Right cardiac atrium (tissue), 5 donors: ENCODE measurements around the gene CEP164. TPM values are rescaled to one million over a fixed set of nuclear protein-coding genes. Genes with fewer than 3 reads are reported as not detected.

ENCODE experiments used
- ATAC-seq, 2 donors: fragments of 200-7000 bp; cut with Tn5 transposase; one replicate each; pipeline versions ENCODE4 v1.8.0 to v1.9.1; 2020; ENCODE audit warnings: moderate library complexity in 2 of 2, mild to moderate bottlenecking in 1 of 2
- DNase-seq, 3 donors: peaks; one replicate each; pipeline ENCODE4 v3.0.0-alpha.2; 2020
- H3K27ac ChIP-seq: one replicate; pipeline ENCODE4 v1.5.1; 2013; ENCODE audit warnings: mild to moderate bottlenecking, low read length, control low read depth, moderate library complexity
- H3K27me3 ChIP-seq: one replicate; pipeline ENCODE4 v1.6.1; 2013; ENCODE audit not compliant: control insufficient read depth, insufficient read depth
- H3K4me1 ChIP-seq: one replicate; pipeline ENCODE4 v1.6.1; 2013; ENCODE audit warnings: low read length; ENCODE audit not compliant: control insufficient read depth, insufficient read depth
- H3K4me3 ChIP-seq: one replicate; pipeline ENCODE4 v1.5.1; 2013; ENCODE audit warnings: low read length, control low read depth
- H3K9me3 ChIP-seq: one replicate; pipeline ENCODE4 v1.6.1; 2013; ENCODE audit warnings: low read length; ENCODE audit not compliant: control insufficient read depth
- WGBS: extraction: QIAGEN DNeasy Blood & Tissue Kit; methylation state at CpG from one replicate; pipeline ENCODE4 v1.1.7; 2013; 5-methylcytosine and 5-hydroxymethylcytosine counted together
- intact Hi-C, 4 donors: fragments of 100-400 bp; cut with DNase I; formaldehyde crosslinking; loops; one replicate each; pipeline versions ENCODE4 v1.11.0 to v1.14.0; 2022 to 2023
- polyA plus RNA-seq: library from polyadenylated mRNA; stranded (reverse); fragments of 200-250 nt; gene quantifications from one replicate; pipeline ENCODE4 v1.2.3, GENCODE V29; 2013
- total RNA-seq, 4 donors: library from RNA; stranded (reverse); fragmentation: NEBNext Ultra II Directional; extraction: Animal tissue kit (Norgen Biotek cat#: 25700); gene quantifications; one replicate each; pipeline ENCODE4 v1.2.1, GENCODE V29; 2021
- donor health status: healthy with polysubstance abuse.
- donor health status: DM: no; HTN: yes; CAD: no.
- donor health status: DM: no; HTN: no; CAD: no.
- donor health status: DM: no; HTN: yes; CAD: no; lungs with severe emphysema.
- donor health status: DM: yes; HTN: yes; CAD: no.

CEP164 gene
- total and polyA plus RNA-seq, 5 donors: 7.9 to 10.6 (median 9.0) TPM

GRCh38 chr11:117332843-117333242 lies 5.2 kb downstream of the CEP164 start:
- ATAC-seq: no peak
- Histone ChIP-seq H3K4me3 (no peak overlapping the region), H3K27ac (no peak overlapping the region), H3K27me3 (no peaks in the 10 kb centered on the region), H3K4me1 (peaks cover 3% of the 10 kb centered on the region), H3K9me3 (no peaks in the 10 kb centered on the region)
- no peak for DNase-seq
- intact Hi-C loops: no loop called here
- 50% methylated on average over 2 of the region's 2 CpGs for WGBS

DNA sequence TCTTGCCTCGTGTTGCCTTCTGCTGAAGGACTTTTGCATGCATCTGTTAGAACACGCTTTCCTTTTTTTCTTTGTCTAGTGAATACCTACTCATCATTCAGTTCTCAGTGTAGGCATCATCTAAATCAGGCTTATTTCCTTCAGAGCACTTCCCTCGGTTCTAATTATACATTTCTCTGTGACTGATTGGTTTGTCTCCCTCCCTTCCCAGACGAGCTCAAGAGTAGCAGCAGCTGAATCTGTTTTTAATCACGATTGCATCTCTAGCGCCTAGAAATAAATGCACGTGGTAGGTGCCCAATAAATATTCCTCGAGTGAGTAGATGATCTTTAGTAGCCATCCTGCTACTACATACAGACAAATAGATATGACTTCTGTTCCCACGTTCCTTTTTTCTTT lies 6.3 kb downstream of the CEP164 start:
- intact Hi-C loops: no loop called here

GRCh38 chr11:117334896-117335295 lies 7.2 kb downstream of the CEP164 start:
- DNase-seq: no peak
- no peak for ATAC-seq
- Histone ChIP-seq H3K27me3 (no peaks in the 10 kb centered on the region), H3K27ac (no peak overlapping the region), H3K4me1 (no peaks in the 10 kb centered on the region), H3K4me3 (no peak overlapping the region), H3K9me3 (no peaks in the 10 kb centered on the region)
- intact Hi-C loops: no loop called here
- 88% methylated on average over 6 of the region's 6 CpGs for WGBS

More for the DNA sequence above, 6.3 kb downstream of the CEP164 start:
- WGBS: 82% methylated on average over 9 of the region's 9 CpGs
- H3K4me3 ChIP-seq: no peak overlapping the region
- no peaks in the 10 kb centered on the region for H3K27me3 ChIP-seq
- no peak for ATAC-seq
- peaks cover 2% of the 10 kb centered on the region for H3K4me1 ChIP-seq
- no peak for DNase-seq
- no peak overlapping the region for H3K27ac ChIP-seq
- no peaks in the 10 kb centered on the region for H3K9me3 ChIP-seq

DNA sequence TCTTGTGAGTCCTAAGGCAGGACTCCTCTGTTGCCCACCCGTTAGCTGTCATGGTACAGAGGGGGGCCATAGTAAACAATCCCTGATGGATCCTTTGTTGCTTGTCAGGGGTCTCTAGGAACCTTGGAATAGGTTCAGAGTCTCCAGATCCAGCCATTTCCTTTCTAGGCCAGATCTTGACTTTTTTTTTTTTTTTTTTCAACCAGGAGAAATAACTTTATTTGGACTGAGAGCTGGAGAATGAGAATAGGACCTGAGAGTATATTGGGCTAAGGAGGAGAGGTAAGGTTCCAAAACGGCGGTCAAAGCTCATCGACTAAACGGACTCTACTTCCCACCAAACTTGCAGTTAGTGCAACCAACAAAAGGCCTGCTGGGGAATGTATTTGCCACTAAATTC lies 7.7 kb downstream of the CEP164 start:
- Histone ChIP-seq H3K27me3 (no peaks in the 10 kb centered on the region), H3K27ac (no peak overlapping the region), H3K4me1 (no peaks in the 10 kb centered on the region), H3K9me3 (no peaks in the 10 kb centered on the region), H3K4me3 (no peak overlapping the region)
- no peak for DNase-seq
- 96% methylated on average over 5 of the region's 5 CpGs for WGBS
- no peak for ATAC-seq
- intact Hi-C loops: no loop called here

GRCh38 chr11:117337076-117337475 lies 9.4 kb downstream of the CEP164 start:
- intact Hi-C loops: no loop called here
- Histone ChIP-seq H3K27ac (no peak overlapping the region), H3K27me3 (no peaks in the 10 kb centered on the region), H3K4me3 (no peak overlapping the region), H3K4me1 (no peaks in the 10 kb centered on the region), H3K9me3 (no peaks in the 10 kb centered on the region)
- ATAC-seq (no peak), DNase-seq (no peak)
- 97% methylated on average over 4 of the region's 4 CpGs for WGBS

GRCh38 chr11:117345039-117345438 lies 17.4 kb downstream of the CEP164 start:
- ATAC-seq (no peak), DNase-seq (no peak)
- Histone ChIP-seq H3K4me3 (no peak overlapping the region), H3K9me3 (no peaks in the 10 kb centered on the region), H3K27me3 (no peaks in the 10 kb centered on the region), H3K4me1 (no peaks in the 10 kb centered on the region), H3K27ac (no peak overlapping the region)
- WGBS: 85% methylated on average over 2 of the region's 2 CpGs
- intact Hi-C loops: no loop called here

GRCh38 chr11:117354550-117354949 lies 26.9 kb downstream of the CEP164 start:
- Histone ChIP-seq H3K4me1 (no peaks in the 10 kb centered on the region), H3K27me3 (no peaks in the 10 kb centered on the region), H3K9me3 (no peaks in the 10 kb centered on the region), H3K27ac (no peak overlapping the region), H3K4me3 (no peak overlapping the region)
- ATAC-seq (no peak), DNase-seq (no peak)
- intact Hi-C loops: no loop called here
- 87% methylated on average over 4 of the region's 4 CpGs for WGBS

GRCh38 chr11:117356126-117356890 lies 28.7 kb downstream of the CEP164 start:
- 86% methylated on average over 9 of the region's 9 CpGs for WGBS
- H3K9me3 ChIP-seq: no peaks in the 10 kb centered on the region
- H3K4me1 ChIP-seq: no peaks in the 10 kb centered on the region
- DNase-seq (no peak), ATAC-seq (no peak)
- H3K27ac ChIP-seq: no peak overlapping the region
- intact Hi-C loops: no loop called here
- H3K4me3 ChIP-seq: no peak overlapping the region
- no peaks in the 10 kb centered on the region for H3K27me3 ChIP-seq

- Histone ChIP-seq H3K27ac (no peak overlapping the region), H3K27me3 (no peaks in the 10 kb centered on the region), H3K4me3 (no peak overlapping the region), H3K9me3 (no peaks in the 10 kb centered on the region), H3K4me1 (no peaks in the 10 kb centered on the region)
- 90% methylated on average over 8 of the region's 8 CpGs for WGBS
- intact Hi-C loops: no loop called here
- DNase-seq: no peak
- ATAC-seq: no peak
These were observed 33.8 kb downstream of the CEP164 start for GRCh38 chr11:117361432-117361831.

DNA sequence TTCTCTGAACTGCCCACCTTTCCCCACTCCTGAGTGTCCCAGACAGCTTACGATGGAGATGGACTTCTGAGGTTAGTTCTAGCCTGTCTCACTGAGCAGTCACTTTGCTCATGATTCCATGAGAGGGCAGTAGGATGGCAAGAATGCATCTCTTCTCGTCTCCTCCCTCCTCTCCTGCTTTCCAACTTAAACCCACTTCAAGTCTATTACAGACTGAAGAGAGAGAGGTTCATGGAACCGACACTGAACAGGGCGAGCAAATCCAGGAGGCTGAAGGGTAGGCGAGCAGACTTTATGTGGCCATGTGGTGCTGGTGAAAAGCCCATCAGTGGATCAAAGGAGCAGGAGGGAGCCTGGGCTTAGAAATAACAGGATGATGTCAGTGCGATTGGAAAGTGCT lies 38.6 kb downstream of the CEP164 start:
- WGBS: 83% methylated on average over 6 of the region's 6 CpGs
- ATAC-seq (no peak), DNase-seq (no peak)
- H3K27ac ChIP-seq: no peak overlapping the region
- H3K9me3 ChIP-seq: no peaks in the 10 kb centered on the region
- H3K27me3 ChIP-seq: no peaks in the 10 kb centered on the region
- intact Hi-C loops: no loop called here
- H3K4me1 ChIP-seq: no peaks in the 10 kb centered on the region
- H3K4me3 ChIP-seq: no peak overlapping the region

GRCh38 chr11:117366875-117367274 lies 39.2 kb downstream of the CEP164 start:
- DNase-seq: no peak

GRCh38 chr11:117369534-117369933 lies 41.9 kb downstream of the CEP164 start:
- ATAC-seq (peak in 1 of 2 donors; percentile 57), DNase-seq (no peak)
- intact Hi-C loops: no loop called here
- Histone ChIP-seq H3K27me3 (no peaks in the 10 kb centered on the region), H3K4me1 (no peaks in the 10 kb centered on the region), H3K9me3 (no peaks in the 10 kb centered on the region), H3K4me3 (no peak overlapping the region), H3K27ac (no peak overlapping the region)
- WGBS: 72% methylated on average over 1 of the region's 1 CpG

More at GRCh38 chr11:117366875-117367274, 39.2 kb downstream of the CEP164 start:
- intact Hi-C loops: no loop called here
- no peaks in the 10 kb centered on the region for H3K9me3 ChIP-seq
- H3K4me3 ChIP-seq: no peak overlapping the region
- H3K4me1 ChIP-seq: no peaks in the 10 kb centered on the region
- WGBS: 87% methylated on average over 2 of the region's 2 CpGs
- no peaks in the 10 kb centered on the region for H3K27me3 ChIP-seq
- no peak for ATAC-seq
- H3K27ac ChIP-seq: no peak overlapping the region
